Stimulated activated CD8-positive, alpha-beta memory T cell treated with anti-CD3 and anti-CD28 coated beads, Interleukin-7, amount 100 ng/mL, for 4 hours (primary cell): ENCODE data around the gene RELL1.

Experiments used
- DNase-seq, 2 donors: peaks; one replicate each; pipeline ENCODE4 v3.0.0-alpha.2; 2020; ENCODE audit warnings: low read depth in 2 of 2

The RELL1 gene

DNA sequence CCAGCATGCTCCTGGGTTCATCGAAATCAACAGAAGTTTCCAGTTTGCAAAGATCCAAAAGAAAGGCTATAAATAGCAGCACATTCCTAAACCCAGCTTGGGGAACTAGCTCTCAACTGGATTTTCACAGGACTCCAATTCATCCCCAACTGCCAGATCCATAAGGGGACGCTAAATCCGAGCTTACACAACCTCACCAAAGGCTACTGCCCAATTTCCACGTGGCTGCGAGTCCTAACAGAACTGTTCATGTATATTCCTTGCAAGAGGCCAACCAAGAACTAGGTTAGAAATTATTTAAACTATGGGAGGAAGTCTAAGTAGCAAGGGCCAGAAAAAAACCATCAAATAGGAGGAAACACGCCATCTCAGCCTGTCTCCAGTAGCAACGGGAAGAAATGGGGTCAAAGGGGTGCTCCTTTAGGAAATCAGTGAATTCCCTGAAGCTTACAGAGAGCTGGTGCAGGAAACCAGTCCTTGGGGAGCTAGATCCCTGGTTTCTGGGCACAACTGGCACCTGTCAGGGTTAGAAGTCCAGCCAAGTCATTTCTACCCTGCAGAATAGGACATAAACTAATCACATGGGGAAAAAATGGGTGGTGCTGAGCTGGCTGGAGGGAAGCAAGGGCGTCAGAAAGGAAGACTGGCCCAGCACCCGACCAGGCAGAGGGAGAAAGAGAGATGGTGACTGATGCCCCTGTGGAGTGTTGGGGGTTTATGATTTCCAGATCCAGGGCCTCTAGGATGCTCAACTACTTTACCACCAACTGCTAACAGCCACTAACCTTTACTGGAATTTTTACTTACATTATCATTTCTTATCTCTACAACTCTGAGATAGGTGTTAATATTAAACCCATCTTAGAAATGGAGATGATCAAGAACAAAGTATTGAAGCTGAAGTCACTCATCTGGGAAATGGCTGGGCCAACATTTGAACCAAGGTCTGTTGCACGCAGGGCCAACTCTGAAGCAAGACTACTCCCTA, 20.5 kb downstream of the RELL1 start:
- no peak for DNase-seq

- no peak for DNase-seq
Measured at GRCh38 chr4:37664696-37665095, 21.5 kb downstream of the RELL1 start.

DNA sequence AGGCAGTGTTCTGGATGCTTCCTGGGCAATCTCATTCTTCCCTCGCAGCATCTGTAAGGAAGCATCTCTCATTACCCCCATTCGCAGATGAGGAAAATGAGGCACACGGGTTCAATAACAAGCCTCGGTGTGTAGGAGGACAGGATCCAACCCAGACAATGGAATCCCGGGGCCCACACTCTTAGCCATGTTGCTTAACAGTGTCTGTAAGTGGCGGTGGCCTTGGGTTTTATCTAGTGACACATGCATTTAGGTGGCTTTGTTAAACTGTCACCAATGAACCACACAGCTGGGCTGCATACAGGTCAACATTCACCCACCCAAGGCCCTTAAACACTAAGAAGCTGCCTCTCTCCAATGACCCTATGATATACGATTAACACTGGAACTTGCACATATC, 22.6 kb downstream of the RELL1 start:
- DNase-seq: no peak

- DNase-seq: no peak
Measured at GRCh38 chr4:37662861-37663390, 23.2 kb downstream of the RELL1 start.

GRCh38 chr4:37662251-37662650, 23.9 kb downstream of the RELL1 start:
- no peak for DNase-seq

DNA sequence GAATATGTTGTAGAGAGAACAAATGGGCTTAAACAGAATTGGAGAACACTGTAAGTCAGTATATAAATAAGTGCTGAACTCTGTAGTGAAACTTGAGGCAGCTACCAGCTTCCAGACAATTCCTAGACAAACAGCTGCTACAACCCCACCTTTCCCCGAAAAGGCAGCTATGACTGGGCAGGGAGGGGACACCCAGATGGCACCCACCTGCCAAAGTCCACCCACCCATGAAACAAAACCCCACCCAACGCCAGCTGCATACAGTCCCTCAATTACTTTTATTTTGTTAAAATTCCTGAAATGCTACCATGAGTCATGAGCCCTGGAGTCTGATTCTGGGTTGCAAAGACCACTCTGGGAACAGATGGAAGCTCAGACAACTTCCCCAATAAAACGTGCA, 24.4 kb downstream of the RELL1 start:
- DNase-seq: no peak

GRCh38 chr4:37659696-37660095, 26.5 kb downstream of the RELL1 start:
- DNase-seq: no peak

GRCh38 chr4:37656649-37657048, 29.5 kb downstream of the RELL1 start:
- no peak for DNase-seq

GRCh38 chr4:37653601-37654000, 32.6 kb downstream of the RELL1 start:
- DNase-seq: no peak

DNA sequence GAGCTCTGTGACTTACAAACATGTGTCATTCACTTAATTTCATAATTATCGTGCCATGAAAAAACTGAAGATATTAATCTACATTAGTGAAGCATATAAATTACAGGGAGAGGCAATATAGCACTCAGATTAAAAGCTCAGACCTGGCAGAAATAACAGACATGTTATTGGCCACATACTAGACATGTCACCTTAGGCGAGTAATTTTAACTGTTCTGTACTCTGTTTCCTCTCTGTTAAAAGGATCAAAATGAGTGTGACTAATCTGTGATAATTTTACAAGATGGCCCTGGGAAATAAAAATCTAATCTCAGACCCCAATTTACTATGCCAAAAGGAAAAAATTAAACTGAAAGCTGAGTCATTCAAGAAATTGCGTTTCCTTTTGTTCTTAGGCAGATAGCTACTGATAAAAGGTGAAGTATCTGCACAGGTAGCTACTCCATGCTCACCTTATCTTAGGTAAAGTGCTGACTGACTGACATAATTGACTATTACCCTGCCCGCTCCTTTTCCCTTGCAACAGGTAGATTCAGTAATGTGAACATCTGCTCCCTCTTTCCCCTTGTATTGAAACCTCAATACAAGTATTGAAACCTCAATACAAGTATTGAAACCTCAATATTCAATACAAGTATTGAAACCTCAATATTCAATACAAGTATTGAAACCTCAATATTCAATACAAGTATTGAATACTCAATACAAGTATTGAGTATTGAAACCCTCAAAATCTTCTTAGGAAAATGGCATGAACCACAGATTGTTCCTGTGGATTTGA, 33.2 kb downstream of the RELL1 start:
- DNase-seq: no peak

DNA sequence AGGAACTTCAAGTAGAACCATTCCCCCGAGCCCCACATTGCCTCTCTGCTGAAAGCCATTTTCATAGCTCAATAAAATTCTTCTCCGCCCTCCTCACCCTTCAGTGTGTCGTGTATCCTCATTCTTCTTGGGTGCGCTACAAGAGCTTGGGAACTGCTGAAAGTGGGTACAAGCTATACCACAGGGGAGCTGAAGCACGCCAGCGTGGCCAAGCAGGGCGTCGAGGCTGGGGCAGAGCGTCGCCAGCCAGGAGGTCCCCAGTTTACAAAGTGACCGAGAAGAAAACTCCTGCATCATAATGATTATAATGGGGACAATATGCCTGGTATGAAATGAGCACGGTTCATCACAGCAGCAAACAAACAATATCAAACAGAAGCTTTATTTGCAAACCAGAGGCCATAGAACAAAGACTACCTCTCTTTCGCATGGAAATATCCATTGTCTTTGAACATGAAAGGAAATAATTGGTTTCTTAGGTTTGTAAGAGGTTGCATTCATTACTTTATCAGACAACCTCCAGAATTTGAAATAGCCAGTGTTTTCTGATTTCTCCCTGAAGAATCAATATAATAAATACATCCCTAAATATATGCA, 34.3 kb downstream of the RELL1 start:
- DNase-seq: no peak

DNA sequence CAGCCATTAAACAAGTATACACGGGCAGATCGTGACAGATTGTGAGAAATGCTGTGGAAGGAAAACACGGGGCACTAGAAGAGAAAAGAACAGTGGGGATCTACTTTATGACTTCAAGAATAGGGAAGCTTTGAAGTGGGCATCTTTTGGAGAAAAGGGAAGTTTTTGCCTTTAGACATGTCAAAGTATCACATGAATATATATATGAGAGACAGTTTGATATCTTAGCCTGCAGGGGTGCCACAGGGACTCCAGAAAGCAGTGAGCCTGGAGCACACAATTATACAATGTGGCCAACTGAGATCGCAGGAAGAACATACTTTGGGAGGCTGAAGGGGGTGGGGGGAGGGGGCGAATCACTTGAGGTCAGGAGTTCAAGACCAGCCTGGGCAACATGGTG, 35.7 kb downstream of the RELL1 start:
- no peak for DNase-seq

GRCh38 chr4:37649268-37649667, 36.9 kb downstream of the RELL1 start:
- DNase-seq: no peak

DNA sequence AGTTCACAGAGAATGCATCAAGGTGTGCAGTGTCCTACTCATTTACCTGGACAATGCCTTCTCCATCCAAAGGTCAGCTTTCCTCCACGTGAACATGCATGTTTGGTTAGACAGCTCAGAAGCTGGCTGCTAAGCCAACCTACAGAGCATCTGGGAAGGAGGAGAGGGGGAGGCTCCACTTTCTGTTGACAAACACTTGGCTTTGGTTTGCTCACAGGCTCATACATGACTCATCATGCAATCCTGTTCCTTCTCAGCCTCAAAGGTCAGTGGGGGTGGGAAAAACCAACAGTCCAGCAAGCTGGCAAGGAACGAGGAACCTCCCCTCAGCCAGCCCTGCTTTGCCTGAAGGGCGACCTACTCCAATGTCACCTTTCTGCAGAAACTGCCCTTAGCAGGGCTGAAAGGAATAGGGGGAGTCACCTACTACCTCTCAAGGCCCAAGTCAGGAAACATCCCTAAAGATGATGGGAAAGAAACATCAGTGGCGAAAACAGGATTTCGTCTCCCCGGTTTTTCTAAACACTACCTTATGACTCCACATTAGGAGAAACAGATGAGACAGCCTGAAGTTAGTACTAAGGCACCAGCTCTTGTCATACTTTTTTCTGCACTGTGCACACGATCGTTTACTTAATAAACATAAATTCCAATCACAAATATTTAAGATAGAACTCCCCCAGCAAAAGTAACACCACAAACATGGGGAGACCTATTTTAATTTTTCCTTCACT, 37.9 kb downstream of the RELL1 start:
- no peak for DNase-seq

DNA sequence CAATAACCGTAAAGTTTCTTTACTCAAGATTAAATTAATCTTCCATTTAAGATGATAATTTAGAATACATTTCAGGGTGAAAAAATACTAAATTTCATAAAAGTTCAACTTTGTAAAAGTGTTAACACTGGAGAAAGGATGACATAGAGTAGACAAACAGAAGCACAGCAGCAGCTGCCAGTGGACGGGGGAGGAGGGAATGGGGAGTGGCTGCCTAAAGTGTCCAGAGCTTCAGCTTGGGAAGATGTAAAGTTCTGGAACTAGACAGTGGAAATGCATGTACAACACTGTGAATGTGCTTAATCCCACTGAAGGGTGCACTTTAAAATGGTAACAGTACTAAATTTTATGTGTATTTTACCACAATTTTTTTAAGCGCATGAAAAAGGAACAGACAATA, 39.9 kb downstream of the RELL1 start:
- no peak for DNase-seq

DNA sequence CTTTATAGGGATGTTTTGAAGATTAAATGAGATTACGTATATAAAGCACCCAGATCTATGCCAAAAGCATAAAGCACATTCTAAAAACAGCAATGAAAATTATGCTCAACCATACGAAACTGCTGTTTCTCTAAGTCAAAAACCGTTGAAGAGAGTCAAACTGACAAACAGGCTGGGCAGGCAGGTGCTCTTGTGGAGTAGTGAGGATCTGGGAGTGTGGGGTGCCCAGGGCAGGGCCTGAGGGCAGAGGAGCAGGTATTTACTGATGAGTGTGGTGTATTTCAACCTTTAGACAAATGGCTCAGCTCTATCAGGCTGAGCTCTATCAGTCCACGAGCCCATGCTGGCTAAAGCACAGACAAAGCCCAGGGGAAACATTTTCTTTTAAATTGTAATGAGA, 40.4 kb downstream of the RELL1 start:
- DNase-seq: no peak

- no peak for DNase-seq
Measured at GRCh38 chr4:37644962-37645361, 41.2 kb downstream of the RELL1 start.

DNA sequence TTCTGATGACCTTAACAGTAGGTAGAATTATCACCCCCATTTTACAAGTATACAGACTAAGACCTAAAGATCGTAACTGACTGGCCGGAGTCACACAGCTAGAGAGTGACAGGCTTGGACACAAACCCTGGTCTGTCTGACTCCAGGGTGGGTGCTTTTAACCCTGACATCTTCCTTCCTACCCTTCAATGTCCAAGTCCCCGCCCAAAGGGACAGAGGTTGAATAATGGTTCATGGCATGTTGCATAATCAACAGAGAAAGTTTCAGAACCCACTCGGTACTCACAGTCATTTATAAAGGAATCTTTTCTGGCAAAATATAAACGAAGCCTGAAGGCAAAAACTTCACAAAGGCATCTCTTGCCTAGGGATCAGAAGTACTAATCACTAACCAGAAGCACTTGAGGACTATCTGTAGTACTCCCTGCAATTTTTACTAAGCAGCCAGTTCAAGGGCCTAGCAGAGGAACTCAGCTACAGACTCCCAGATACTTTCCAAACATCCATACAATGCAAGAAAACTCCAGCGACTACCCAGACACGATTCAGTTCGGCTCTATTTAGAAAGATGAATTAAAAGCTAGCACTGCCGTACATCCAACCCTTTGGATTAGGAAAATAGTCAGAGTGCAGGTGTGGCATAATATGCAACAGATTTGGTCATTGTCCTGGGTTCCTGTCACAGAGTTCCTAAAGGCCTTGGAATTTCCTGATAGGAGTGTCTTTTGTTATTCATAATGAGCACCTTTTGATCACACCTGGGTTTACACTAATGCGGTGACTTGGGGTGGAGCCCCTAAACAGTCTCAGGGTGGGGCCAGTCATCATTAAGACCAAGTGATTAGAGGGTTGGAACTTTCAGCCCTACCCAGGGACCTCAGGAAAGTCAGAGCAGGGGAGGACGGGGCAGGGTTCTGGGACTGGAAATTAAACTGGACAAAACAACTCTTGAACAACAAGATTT, 44.0 kb downstream of the RELL1 start:
- DNase-seq: no peak

- DNase-seq: no peak
Measured at GRCh38 chr4:37641352-37641751, 44.8 kb downstream of the RELL1 start.

GRCh38 chr4:37639551-37640285, 46.5 kb downstream of the RELL1 start:
- no peak for DNase-seq
